IMR-90 (cell line): Measurements from ENCODE around the gene NRIP3. TPM values are rescaled to one million over a fixed set of nuclear protein-coding genes. Genes with fewer than 3 reads are reported as not detected.

ENCODE experiments used
- ATAC-seq: fragments of 200-7000 bp; cut with Tn5 transposase; 2 replicates; pipeline ENCODE4 v1.9.1; 2020; ENCODE audit warnings: low read depth, mild to moderate bottlenecking, moderate library complexity
- BruUV-seq: library from RNA; stranded (reverse); fragments of 400-500 nt; replicated peaks from 2 replicates; lab custom pipeline; 2021; lab: Mats Ljungman, UMichigan
- CTCF ChIA-PET: fragments of 300-600 bp; formaldehyde crosslinking; extraction: SDS; loops from one replicate; lab custom pipeline; 2021; ENCODE audit warnings: antibody characterized with exemption; lab: Yijun Ruan, JAX
- POLR2A ChIA-PET: fragments of 300-600 bp; sonication (Branson Sonifier 250); formaldehyde crosslinking; loops from one replicate; lab custom pipeline; 2022; ENCODE audit warnings: antibody characterized with exemption; ENCODE audit not compliant: unreplicated experiment; lab: Charles Lee
- DNase-seq: peaks from one replicate; pipeline ENCODE4 v3.0.0; 2013
- H2AFZ ChIP-seq: replicated peaks from 2 replicates; pipeline ENCODE3; 2013; ENCODE audit warnings: low read length, mild to moderate bottlenecking; ENCODE audit not compliant: poor library complexity
- H2AK5ac ChIP-seq: 2 replicates; pipeline ENCODE4 v1.6.1; 2013; ENCODE audit warnings: low read depth, low read length, inconsistent platforms
- H2AK9ac ChIP-seq: replicated peaks from 2 replicates; pipeline ENCODE3; 2013; ENCODE audit warnings: mild to moderate bottlenecking, low read depth, low read length, moderate library complexity; ENCODE audit not compliant: poor library complexity
- H2BK120ac ChIP-seq: 2 replicates; pipeline ENCODE4 v1.6.1; 2013; ENCODE audit warnings: low read depth, low read length, inconsistent platforms
- H2BK15ac ChIP-seq: 3 replicates; pipeline ENCODE4 v1.6.1; 2013; ENCODE audit warnings: low read depth, low read length, inconsistent platforms
- H2BK20ac ChIP-seq: 2 replicates; pipeline ENCODE4 v1.6.1; 2013; ENCODE audit warnings: low read depth, mild to moderate bottlenecking, inconsistent platforms, low read length, moderate library complexity
- H2BK5ac ChIP-seq: 2 replicates; pipeline ENCODE4 v1.6.1; 2013; ENCODE audit warnings: mild to moderate bottlenecking, low read depth, low read length, inconsistent platforms; ENCODE audit not compliant: poor library complexity, severe bottlenecking
- H3K14ac ChIP-seq: replicated peaks from 2 replicates; pipeline ENCODE4 v1.6.1; 2013; ENCODE audit warnings: low read depth, low read length, inconsistent platforms
- H3K18ac ChIP-seq: 2 replicates; pipeline ENCODE4 v1.6.1; 2013; ENCODE audit warnings: low read depth, low read length, control low read depth
- H3K23ac ChIP-seq: 2 replicates; pipeline ENCODE4 v1.6.1; 2013; ENCODE audit warnings: low read depth, low read length, inconsistent platforms
- H3K27ac ChIP-seq: 2 replicates; pipeline ENCODE4 v1.5.1; 2013; ENCODE audit warnings: mild to moderate bottlenecking, control low read depth, low read length; ENCODE audit not compliant: insufficient read depth
- H3K27me3 ChIP-seq: 2 replicates; pipeline ENCODE4 v1.6.1; 2013; ENCODE audit warnings: low read length; ENCODE audit not compliant: control insufficient read depth, insufficient read depth
- H3K36me3 ChIP-seq: 2 replicates; pipeline ENCODE4 v1.6.1; 2013; ENCODE audit warnings: low read length, mixed read lengths; ENCODE audit not compliant: control insufficient read depth, insufficient read depth
- H3K4ac ChIP-seq: 2 replicates; pipeline ENCODE4 v1.6.1; 2013; ENCODE audit warnings: low read depth, low read length, inconsistent platforms
- H3K4me1 ChIP-seq: 2 replicates; pipeline ENCODE4 v1.6.1; 2013; ENCODE audit warnings: low read length, mixed read lengths; ENCODE audit not compliant: control insufficient read depth, insufficient read depth
- H3K4me2 ChIP-seq: 2 replicates; pipeline ENCODE4 v1.6.1; 2013; ENCODE audit warnings: low read depth, mild to moderate bottlenecking, control low read depth, low read length, moderate library complexity
- H3K4me3 ChIP-seq: 2 replicates; pipeline ENCODE4 v1.5.1; 2013; ENCODE audit warnings: low read depth, mild to moderate bottlenecking, control low read depth, low read length, moderate library complexity; ENCODE audit not compliant: insufficient read depth
- H3K56ac ChIP-seq: 2 replicates; pipeline ENCODE4 v1.6.1; 2013; ENCODE audit warnings: low read length, inconsistent platforms; ENCODE audit not compliant: insufficient read depth; ENCODE audit errors: extremely low read depth
- H3K79me1 ChIP-seq, 2 experiments: 2 replicates each; pipeline ENCODE4 v1.6.1; 2013; ENCODE audit warnings: low read length in 2 of 2, inconsistent platforms in 1 of 2, low read depth in 1 of 2
- H3K9ac ChIP-seq: 2 replicates; pipeline ENCODE4 v1.6.1; 2013; ENCODE audit warnings: low read depth, low read length, control low read depth
- H3K9me1 ChIP-seq: 2 replicates; pipeline ENCODE4 v1.6.1; 2013; ENCODE audit warnings: low read length, inconsistent platforms; ENCODE audit not compliant: insufficient read depth
- H3K9me3 ChIP-seq: 2 replicates; pipeline ENCODE4 v1.6.1; 2013; ENCODE audit warnings: low read length; ENCODE audit not compliant: control insufficient read depth, insufficient read depth
- H4K20me1 ChIP-seq: 2 replicates; pipeline ENCODE4 v1.6.1; 2013; ENCODE audit warnings: low read length, inconsistent platforms; ENCODE audit not compliant: insufficient read depth
- H4K5ac ChIP-seq: 2 replicates; pipeline ENCODE4 v1.6.1; 2013; ENCODE audit warnings: mild to moderate bottlenecking, low read depth, low read length, control low read depth
- H4K8ac ChIP-seq, 2 experiments: 2 replicates each; pipeline ENCODE4 v1.6.1; 2013; ENCODE audit warnings: low read depth in 2 of 2, low read length in 2 of 2, control low read depth in 1 of 2, inconsistent platforms in 1 of 2
- H4K91ac ChIP-seq: 2 replicates; pipeline ENCODE4 v1.6.1; 2013; ENCODE audit warnings: low read depth, low read length, inconsistent platforms; ENCODE audit not compliant: insufficient read depth
- MAZ ChIP-seq: IDR thresholded peaks from 2 replicates; pipeline ENCODE4 v1.6.1; 2012; ENCODE audit warnings: low read depth, mild to moderate bottlenecking, low read length, improper control_type of control experiment, moderate library complexity, borderline replicate concordance
- RAD21 ChIP-seq: IDR thresholded peaks from 2 replicates; pipeline ENCODE4 v1.6.1; 2012; ENCODE audit warnings: low read length, improper control_type of control experiment
- RCOR1 ChIP-seq: IDR thresholded peaks from 2 replicates; pipeline ENCODE4 v1.6.1; 2012; ENCODE audit warnings: mild to moderate bottlenecking, low read length, improper control_type of control experiment; ENCODE audit not compliant: insufficient replicate concordance
- WGBS, 2 experiments: methylation state at CpG; one replicate each; pipeline versions ENCODE4 v1.1.5 to v1.1.7; 2013; ENCODE audit warnings: missing lambda C conversion rate in 2 of 2; ENCODE audit not compliant: insufficient read length in 1 of 2; ENCODE audit errors: extremely low coverage in 2 of 2; 5-methylcytosine and 5-hydroxymethylcytosine counted together
- dilution Hi-C: fragments of 300-500 bp; cut with HindIII; formaldehyde crosslinking; loops from one replicate; pipeline ENCODE4 v1.14.3; 2018; ENCODE audit warnings: low sequenced_read_pairs; ENCODE audit not compliant: unreplicated experiment
- in situ Hi-C: fragments of 300-500 bp; cut with MboI; formaldehyde crosslinking; loops from 3 replicates; pipeline ENCODE4 v1.14.3; 2019; ENCODE audit warnings: low sequenced_read_pairs, inconsistent platforms, mixed read lengths
- intact Hi-C: fragments of 100-400 bp; cut with micrococcal nuclease; formaldehyde crosslinking; loops from 2 replicates; pipeline ENCODE4 v1.10.0; 2022
- polyA plus RNA-seq, 3 experiments: library from polyadenylated mRNA; depleted of rRNA; stranded (reverse); fragments of >200 nt; gene quantifications; 2 replicates each; pipeline ENCODE4 v1.2.3, GENCODE V29; 2012; ENCODE audit warnings: low replicate concordance in 1 of 3
- total RNA-seq: library from RNA; depleted of rRNA; stranded (reverse); fragments of >200 nt; gene quantifications from 2 replicates; pipeline ENCODE4 v1.2.3, GENCODE V29; 2012
- TF ChIP-seq, protein P1 (sequence below): fragments of 150-350 bp; IDR thresholded peaks from 2 replicates; pipeline ENCODE4 v1.6.1; 2017; ENCODE audit warnings: mild to moderate bottlenecking, antibody characterized with exemption, low read length, low read depth

Gene NRIP3
- total and polyA plus RNA-seq, 2 of the 4 experiments (the other 2 are of a cell fraction): 11.5 to 43.6 TPM

DNA sequence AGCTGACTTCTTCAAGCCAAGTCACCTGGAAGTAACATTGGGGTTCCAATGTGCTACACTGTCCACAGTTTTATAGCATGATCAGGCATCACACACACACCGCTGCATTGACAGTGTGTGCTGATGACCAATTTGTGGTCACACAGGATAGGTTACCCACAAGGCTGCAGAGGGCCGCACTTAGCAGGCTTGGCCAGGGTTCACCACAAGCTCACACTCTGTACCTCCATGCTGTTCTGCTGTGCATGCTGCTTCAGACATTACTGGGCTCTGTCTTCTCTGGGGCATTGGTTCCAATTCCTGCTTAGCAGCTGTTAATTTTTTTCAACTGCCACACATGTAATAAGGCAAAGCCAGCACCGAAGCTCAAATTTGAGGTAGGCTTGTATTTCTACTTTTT lies 11.0 kb upstream of the NRIP3 start:
- dilution Hi-C loops: no loop called here
- 100% methylated on average over 1 of the region's 3 CpGs; no CpG with 5 or more reads in 1 of the 2 experiments for WGBS, 2 experiments
- in situ Hi-C loops: loop anchor here (5.0 to 25.0 kb wide), 2 partner anchors 117 to 497 kb away; no protein-coding TSS in a partner anchor

More for the DNA sequence above, 11.0 kb upstream of the NRIP3 start:
- H3K36me3 ChIP-seq: no peaks in the 10 kb centered on the region
- H2AK5ac ChIP-seq: no peak overlapping the region
- H3K79me1 ChIP-seq: no peaks in the 10 kb centered on the region
- H2BK5ac ChIP-seq: no peak overlapping the region
- ChIA-PET POLR2A (no interaction called here), CTCF (interaction anchor here (0.5 to 1.6 kb wide), 5 partner anchors 9 to 125 kb away, joined by 3 to 5 read pairs (median 4); no protein-coding TSS in a partner anchor)
- DNase-seq (no peak), ATAC-seq (no peak)
- no peak overlapping the region for H3K4me2 ChIP-seq
- no peak overlapping the region for H2AK9ac ChIP-seq
- H4K20me1 ChIP-seq: no peaks in the 10 kb centered on the region
- no peak overlapping the region for H3K56ac ChIP-seq
- H4K91ac ChIP-seq: no peak overlapping the region
- H3K27ac ChIP-seq: no peak overlapping the region
- no peak overlapping the region for H2BK120ac ChIP-seq
- H3K9ac ChIP-seq: no peak overlapping the region
- no peak overlapping the region for H2BK15ac ChIP-seq
- no peak overlapping the region for H2AFZ ChIP-seq
- H3K18ac ChIP-seq: no peak overlapping the region
- intact Hi-C loops: loop anchor here (1.0 kb wide), 1 partner anchor 122 kb away; no protein-coding TSS in a partner anchor
- no peaks in the 10 kb centered on the region for H3K4me1 ChIP-seq
- no peak overlapping the region for H3K4ac ChIP-seq
- no peaks in the 10 kb centered on the region for H3K27me3 ChIP-seq
- BruUV-seq: no TSS peak
- peaks cover 4% of the 10 kb centered on the region; the same call in 1 of the 2 replicates for H3K9me1 ChIP-seq
- no peak overlapping the region for H2BK20ac ChIP-seq
- TF ChIP-seq RAD21: no peak
- TF ChIP-seq, protein P1, sequence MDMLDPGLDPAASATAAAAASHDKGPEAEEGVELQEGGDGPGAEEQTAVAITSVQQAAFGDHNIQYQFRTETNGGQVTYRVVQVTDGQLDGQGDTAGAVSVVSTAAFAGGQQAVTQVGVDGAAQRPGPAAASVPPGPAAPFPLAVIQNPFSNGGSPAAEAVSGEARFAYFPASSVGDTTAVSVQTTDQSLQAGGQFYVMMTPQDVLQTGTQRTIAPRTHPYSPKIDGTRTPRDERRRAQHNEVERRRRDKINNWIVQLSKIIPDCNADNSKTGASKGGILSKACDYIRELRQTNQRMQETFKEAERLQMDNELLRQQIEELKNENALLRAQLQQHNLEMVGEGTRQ: no peak
- TF ChIP-seq RCOR1: no peak
- TF ChIP-seq MAZ: no peak
- no peaks in the 10 kb centered on the region for H3K9me3 ChIP-seq
- no peak overlapping the region for H3K14ac ChIP-seq
- no peak overlapping the region for H3K23ac ChIP-seq
- H4K5ac ChIP-seq: no peak overlapping the region
- no peak overlapping the region for H3K4me3 ChIP-seq
- H4K8ac ChIP-seq: no peak overlapping the region
